ACC112 (cell line): ENCODE results near the gene NCBP2.

Source experiments
- H2AFZ ChIP-seq: fragments of 200-600 bp; sonication (generic); one replicate; pipeline ENCODE4 v1.6.0; 2017; ENCODE audit warnings: antibody characterized with exemption, low read length; ENCODE audit not compliant: unreplicated experiment
- H3K27ac ChIP-seq: fragments of 200-600 bp; sonication (generic); 2 replicates; pipeline ENCODE4 v1.5.1; 2014; ENCODE audit warnings: low read depth, mild to moderate bottlenecking, antibody characterized with exemption, low read length, moderate library complexity
- H3K27me3 ChIP-seq: fragments of 200-600 bp; sonication (generic); 2 replicates; pipeline ENCODE4 v1.6.1; 2014; ENCODE audit warnings: mild to moderate bottlenecking, antibody characterized with exemption, low read length, moderate library complexity, mixed read lengths; ENCODE audit not compliant: insufficient read depth
- H3K36me3 ChIP-seq: fragments of 200-600 bp; sonication (generic); 2 replicates; pipeline ENCODE4 v1.6.1; 2016; ENCODE audit warnings: mild to moderate bottlenecking, antibody characterized with exemption, low read length, moderate library complexity, mixed read lengths; ENCODE audit not compliant: insufficient read depth
- H3K4me1 ChIP-seq: fragments of 200-600 bp; sonication (generic); one replicate; pipeline ENCODE4 v1.6.1; 2016; ENCODE audit warnings: low read length, mixed read lengths; ENCODE audit not compliant: insufficient read depth, unreplicated experiment, control insufficient read depth
- H3K4me3 ChIP-seq: fragments of 200-600 bp; sonication (generic); 2 replicates; pipeline ENCODE4 v1.5.1; 2014; ENCODE audit warnings: mild to moderate bottlenecking, low read depth, low read length
- H3K79me2 ChIP-seq: fragments of 200-600 bp; sonication (generic); one replicate; pipeline ENCODE4 v1.6.0; 2016; ENCODE audit warnings: low read length; ENCODE audit not compliant: control insufficient read depth, unreplicated experiment, insufficient read depth

NCBP2 gene

DNA sequence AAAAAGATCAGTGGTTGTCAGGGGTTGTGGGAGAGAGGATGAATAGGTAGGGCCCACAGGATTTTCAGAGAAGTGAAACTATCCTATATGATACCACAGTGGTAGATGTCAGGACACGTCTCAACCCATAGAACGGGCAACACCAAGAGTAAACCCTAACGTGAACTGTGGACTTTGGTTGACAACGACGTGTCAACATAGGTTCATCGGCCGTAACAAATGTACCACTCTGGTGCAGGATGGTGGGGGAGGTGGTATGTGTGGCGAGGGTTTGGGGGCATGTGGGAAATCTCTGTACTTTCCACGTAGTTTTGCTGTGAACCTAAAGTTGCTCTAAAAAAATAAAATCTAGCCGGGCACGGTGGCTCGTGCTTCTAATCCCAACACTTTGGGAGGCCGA lies 39.3 kb upstream of the NCBP2 start:
- Histone ChIP-seq H3K27ac (no peak overlapping the region), H3K4me1 (peaks cover 5% of the 10 kb centered on the region), H3K79me2 (no peaks in the 10 kb centered on the region), H2AFZ (no peak overlapping the region), H3K36me3 (no peaks in the 10 kb centered on the region), H3K27me3 (peaks cover 8% of the 10 kb centered on the region), H3K4me3 (no peak overlapping the region)

- no peak overlapping the region for H3K4me3 ChIP-seq
- H2AFZ ChIP-seq = no peak overlapping the region
- H3K36me3 ChIP-seq = no peaks in the 10 kb centered on the region
- peaks cover 4% of the 10 kb centered on the region for H3K27me3 ChIP-seq
- no peaks in the 10 kb centered on the region for H3K79me2 ChIP-seq
- peaks cover 5% of the 10 kb centered on the region for H3K4me1 ChIP-seq
- H3K27ac ChIP-seq = no peak overlapping the region
Observed at GRCh38 chr3:196979545-196979944, 37.2 kb upstream of the NCBP2 start.

- Histone ChIP-seq H3K4me1 (peaks cover 5% of the 10 kb centered on the region), H3K27ac (no peak overlapping the region), H3K79me2 (no peaks in the 10 kb centered on the region), H2AFZ (no peak overlapping the region), H3K36me3 (no peaks in the 10 kb centered on the region), H3K4me3 (no peak overlapping the region), H3K27me3 (no peaks in the 10 kb centered on the region)
Observed at GRCh38 chr3:196976941-196977340, 34.6 kb upstream of the NCBP2 start.

GRCh38 chr3:196975349-196975748 lies 33.0 kb upstream of the NCBP2 start:
- H3K27me3 ChIP-seq = no peaks in the 10 kb centered on the region
- H2AFZ ChIP-seq = no peak overlapping the region
- H3K27ac ChIP-seq = no peak overlapping the region
- peaks cover 6% of the 10 kb centered on the region for H3K4me1 ChIP-seq
- H3K4me3 ChIP-seq = no peak overlapping the region
- no peaks in the 10 kb centered on the region for H3K79me2 ChIP-seq
- H3K36me3 ChIP-seq = no peaks in the 10 kb centered on the region

GRCh38 chr3:196974661-196975060 lies 32.3 kb upstream of the NCBP2 start:
- H2AFZ ChIP-seq = no peak overlapping the region
- no peak overlapping the region for H3K27ac ChIP-seq
- H3K27me3 ChIP-seq = no peaks in the 10 kb centered on the region
- no peak overlapping the region for H3K4me3 ChIP-seq
- peaks cover 9% of the 10 kb centered on the region for H3K4me1 ChIP-seq
- H3K36me3 ChIP-seq = no peaks in the 10 kb centered on the region
- no peaks in the 10 kb centered on the region for H3K79me2 ChIP-seq

DNA sequence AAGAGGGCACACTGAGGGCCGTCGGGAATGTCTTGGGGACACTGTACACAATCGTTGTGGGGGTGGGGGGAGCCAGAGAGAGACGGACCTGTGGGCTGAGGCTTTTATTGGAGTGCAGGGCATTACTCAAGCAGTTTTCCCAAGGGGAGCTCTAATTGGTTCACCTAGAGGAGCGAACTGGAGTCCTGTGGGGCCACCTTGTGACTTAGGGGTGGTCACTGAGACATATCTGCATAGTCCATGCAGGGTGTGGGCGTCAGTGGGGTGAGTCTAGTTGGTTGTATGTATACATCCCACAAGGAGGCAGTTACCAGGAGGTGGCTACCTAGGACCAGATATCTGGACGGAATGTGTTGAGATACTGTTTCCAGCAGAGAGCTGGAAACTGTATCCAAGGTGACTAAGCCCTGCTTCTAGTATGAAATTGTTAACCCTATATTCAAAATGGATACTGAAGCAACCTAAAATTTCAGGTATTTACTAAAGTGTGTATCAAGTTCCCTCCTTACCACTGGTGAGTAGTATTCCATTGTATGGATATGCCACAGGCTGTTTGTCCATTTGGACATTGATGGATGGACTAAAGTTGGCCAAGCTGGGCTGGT lies 28.9 kb upstream of the NCBP2 start:
- Histone ChIP-seq H3K79me2 (no peaks in the 10 kb centered on the region), H3K4me3 (no peak overlapping the region), H2AFZ (no peak overlapping the region), H3K27ac (no peak overlapping the region), H3K36me3 (no peaks in the 10 kb centered on the region), H3K27me3 (no peaks in the 10 kb centered on the region), H3K4me1 (peaks cover 4% of the 10 kb centered on the region)

DNA sequence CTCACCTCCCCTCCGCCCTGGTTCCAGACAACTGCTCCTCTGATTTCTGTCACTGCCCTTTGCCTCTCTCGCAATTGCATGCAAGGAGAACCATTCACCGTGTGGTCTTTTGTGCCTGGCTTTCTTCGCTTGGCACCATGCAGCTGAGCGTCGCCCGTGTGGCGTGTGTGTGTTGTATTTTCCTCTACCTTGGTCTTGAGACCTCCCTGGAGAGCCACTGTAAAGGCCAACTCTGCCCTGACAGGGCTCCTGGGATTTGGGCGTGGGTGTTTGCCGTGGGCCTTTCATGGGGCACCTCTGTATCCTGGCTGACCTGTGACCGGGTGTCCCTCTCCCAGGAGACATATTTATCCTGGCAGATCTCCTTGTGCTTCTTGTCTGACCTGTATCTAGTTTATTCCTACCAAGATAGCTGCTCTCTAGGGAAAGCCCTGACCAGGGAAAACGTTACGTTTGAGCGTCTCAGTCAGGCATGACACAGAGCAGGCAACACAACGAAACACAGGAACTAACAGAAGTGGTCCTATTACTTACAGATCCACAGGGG lies 28.3 kb upstream of the NCBP2 start:
- H3K27me3 ChIP-seq = no peaks in the 10 kb centered on the region
- H3K4me3 ChIP-seq = peak overlapping the region; percentile 99; the same call in 1 of the 2 replicates

GRCh38 chr3:196969660-196970546 lies 27.6 kb upstream of the NCBP2 start:
- H2AFZ ChIP-seq = peak overlapping the region; percentile 99
- H3K36me3 ChIP-seq = no peaks in the 10 kb centered on the region
- no peak overlapping the region for H3K27ac ChIP-seq
- H3K4me3 ChIP-seq = peak overlapping the region; percentile 99
- peaks cover 4% of the 10 kb centered on the region for H3K4me1 ChIP-seq
- no peaks in the 10 kb centered on the region for H3K27me3 ChIP-seq
- H3K79me2 ChIP-seq = no peaks in the 10 kb centered on the region

More for the DNA sequence above, 28.3 kb upstream of the NCBP2 start:
- H3K79me2 ChIP-seq = no peaks in the 10 kb centered on the region
- no peaks in the 10 kb centered on the region for H3K36me3 ChIP-seq
- H2AFZ ChIP-seq = no peak overlapping the region
- peaks cover 4% of the 10 kb centered on the region for H3K4me1 ChIP-seq
- no peak overlapping the region for H3K27ac ChIP-seq

- H3K27me3 ChIP-seq = no peaks in the 10 kb centered on the region
- H3K27ac ChIP-seq = no peak overlapping the region
- peak overlapping the region; percentile 99 for H2AFZ ChIP-seq
Observed at GRCh38 chr3:196969134-196969659, 26.9 kb upstream of the NCBP2 start.

GRCh38 chr3:196968233-196969133 lies 26.2 kb upstream of the NCBP2 start, which contains the start of gene PIGZ:
PIGZ (minus strand) TSS chr3:196968833; CDS start chr3:196952031, 16,802 bp downstream.
- peak within 1 kb of the TSS; percentile 99 for H2AFZ ChIP-seq
- H3K27me3 ChIP-seq = no peaks in the 10 kb centered on the region
- H3K4me3 ChIP-seq = peak within 1 kb of the TSS; percentile 99
- H3K4me1 ChIP-seq = peaks cover 4% of the 10 kb centered on the region
- no peak within 1 kb of the TSS for H3K27ac ChIP-seq
- H3K36me3 ChIP-seq = no peaks in the 10 kb centered on the region
- H3K79me2 ChIP-seq = no peaks in the 10 kb centered on the region

More at GRCh38 chr3:196969134-196969659, 26.9 kb upstream of the NCBP2 start:
- no peaks in the 10 kb centered on the region for H3K79me2 ChIP-seq
- no peaks in the 10 kb centered on the region for H3K36me3 ChIP-seq
- peaks cover 4% of the 10 kb centered on the region for H3K4me1 ChIP-seq
- peak overlapping the region; percentile 99 for H3K4me3 ChIP-seq
